Measurements from ENCODE around the gene IRAK2. TPM values are rescaled to one million over a fixed set of nuclear protein-coding genes. Genes with fewer than 3 reads are reported as not detected.

Gene IRAK2
- total RNA-seq, 5 donors from 2014 or later (not counting 1 experiment from before 2014, with no cell fraction given): 2.9 to 5.0 (median 3.7) TPM

DNA sequence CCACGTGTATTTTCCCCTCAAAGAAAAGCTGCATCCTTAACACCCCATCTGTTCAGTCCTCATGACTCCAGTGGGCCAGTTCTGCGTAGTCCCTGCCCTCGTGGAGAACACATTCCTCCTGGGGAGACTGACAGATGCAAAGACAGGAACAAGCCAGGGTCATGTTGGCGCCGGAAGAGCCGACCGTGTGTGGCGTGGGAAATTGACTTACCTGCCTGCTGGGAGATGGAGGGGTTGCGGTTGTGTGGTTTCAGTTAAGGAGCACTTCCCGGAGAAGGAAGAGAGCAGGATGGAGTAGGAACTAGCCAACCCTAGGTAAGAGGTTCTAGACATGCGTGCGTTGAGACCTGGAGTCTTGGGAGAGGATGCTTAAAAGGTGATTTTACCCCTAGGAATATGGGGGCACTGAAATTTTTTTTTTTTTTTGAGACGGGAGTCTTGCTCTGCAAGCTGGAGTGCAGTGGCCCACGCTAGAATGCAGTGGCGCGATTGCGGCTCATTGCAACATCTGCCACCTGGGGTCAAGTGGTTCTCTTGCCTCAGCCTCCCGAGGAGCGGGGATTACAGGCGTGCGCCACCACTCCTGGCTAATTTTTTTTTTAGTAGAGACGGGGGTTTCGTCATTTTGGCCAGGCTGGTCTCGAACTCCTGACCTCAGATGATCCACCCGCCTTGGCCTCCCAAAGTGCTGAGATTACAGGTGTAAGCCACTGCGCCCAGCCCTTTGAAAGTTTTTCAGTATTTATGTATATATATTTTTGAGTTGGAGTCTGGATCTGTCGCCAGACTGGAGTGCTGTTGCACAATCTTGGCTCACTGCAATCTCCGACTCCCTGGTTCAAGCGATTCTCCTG is 21.8 kb upstream of the IRAK2 start:
- Mint-ChIP-seq H3K4me1 (peaks cover 35 to 40% (median 39%) of the 10 kb centered on the region in 3 donors), H3K9me3 (no peaks in the 10 kb centered on the region), H3K27me3 (no peaks in the 10 kb centered on the region), H3K36me3 (peaks cover 14% of the 10 kb centered on the region), H3K27ac (peak overlapping the region; percentile 77 to 93), H3K4me3 (peak overlapping the region; percentile 85 to 88 (median 88))
- Histone ChIP-seq H3K4me1 (ENCODE audit: control insufficient read depth in 1 of 2, extremely low read depth in 1 of 2, insufficient read depth in 2 of 2, low read length in 2 of 2) (peaks cover 15 to 50% of the 10 kb centered on the region in 2 experiments), H3K4me3 (ENCODE audit: control insufficient read depth in 1 of 2, extremely low read depth in 1 of 2, low read length in 1 of 2) (peak overlapping the region; percentile 80 to 92), H3K9me3 (no peaks in the 10 kb centered on the region), H3K36me3 (ENCODE audit: control insufficient read depth in 2 of 2, extremely low read depth in 1 of 2, insufficient read depth in 1 of 2, low read length in 1 of 2) (peaks cover 0 to 8% of the 10 kb centered on the region in 2 donors), H3K27ac (ENCODE audit: low read length) (peak overlapping the region; percentile 86), H3K27me3 (replicated peaks in 1 of 2; ENCODE audit: control insufficient read depth in 2 of 2, extremely low read depth in 1 of 2, insufficient read depth in 2 of 2, low read length in 1 of 2) (no peaks in the 10 kb centered on the region)
- CTCF ChIA-PET: interaction anchor here in 1 of 2 donors (0.6 kb wide), 1 partner anchor 183 kb away, joined by 3 read pairs; no protein-coding TSS in a partner anchor
- DNase-seq (peak in 5 of 35 experiments; percentile 1 to 47 (median 6)), ATAC-seq (replicated peaks in 1 of 4) (no peak)
- WGBS (ENCODE audit: insufficient coverage): 27% methylated on average over 18 of the region's 29 CpGs
- POLR2A ChIA-PET: interaction anchor here (0.6 to 0.7 kb wide), 3 partner anchors 28 to 136 kb away, joined by 5 to 8 read pairs (median 6); no protein-coding TSS in a partner anchor

DNA sequence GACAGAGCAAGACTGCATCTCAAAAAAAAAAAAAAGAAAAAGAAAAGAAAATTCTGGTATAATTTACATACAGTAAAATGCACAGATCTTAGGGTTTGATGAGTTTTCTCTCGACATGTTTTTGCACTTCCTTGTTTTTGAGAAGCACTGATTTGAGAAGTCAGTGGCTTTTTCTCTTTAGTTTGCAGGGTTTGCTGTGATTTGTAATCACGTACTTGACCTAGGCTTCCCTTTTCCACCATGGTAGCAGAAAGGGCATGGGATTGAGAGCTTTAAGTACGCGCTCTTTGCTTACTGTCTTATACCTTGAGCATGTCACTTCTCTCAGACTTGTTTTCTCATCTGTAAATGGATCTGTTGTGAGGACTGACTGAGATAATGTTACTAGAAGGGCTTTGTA is 19.0 kb upstream of the IRAK2 start:
- peaks cover 35 to 46% (median 45%) of the 10 kb centered on the region in 3 donors for H3K4me1 Mint-ChIP-seq
- no peak overlapping the region for H3K27ac ChIP-seq (ENCODE audit: low read length)

DNA sequence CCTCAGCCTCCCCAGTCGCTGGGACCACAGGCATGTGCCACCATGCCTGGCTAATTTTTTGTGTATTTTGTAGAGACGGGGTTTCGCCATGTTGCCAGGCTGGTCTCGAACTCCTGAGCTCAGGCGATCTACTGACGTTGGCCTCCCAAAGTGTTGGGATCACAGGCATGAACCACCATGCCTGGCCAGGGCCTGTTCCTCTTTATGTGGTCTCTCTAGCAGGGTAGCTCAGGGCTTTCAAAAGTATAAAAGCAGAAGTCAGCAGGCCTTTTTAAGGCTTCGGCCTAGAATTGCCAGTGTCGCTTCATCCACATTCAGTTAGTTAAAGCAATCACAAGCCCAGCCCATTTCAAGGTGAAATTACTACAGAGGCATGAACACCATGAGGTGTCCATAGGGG is 15.5 kb upstream of the IRAK2 start:
- H3K27ac ChIP-seq (ENCODE audit: low read length): no peak overlapping the region
- H3K36me3 ChIP-seq (ENCODE audit: control insufficient read depth in 2 of 2, extremely low read depth in 1 of 2, insufficient read depth in 1 of 2, low read length in 1 of 2): peaks cover 3 to 49% of the 10 kb centered on the region in 2 donors
- H3K9me3 ChIP-seq: no peaks in the 10 kb centered on the region
- H3K36me3 Mint-ChIP-seq: peaks cover 43% of the 10 kb centered on the region
- ATAC-seq (replicated peaks in 1 of 4) (no peak), DNase-seq (no peak)
- WGBS (ENCODE audit: insufficient coverage): 87% methylated on average over 7 of the region's 8 CpGs
- no peaks in the 10 kb centered on the region for H3K27me3 Mint-ChIP-seq
- peak overlapping the region in 1 of 2 donors; percentile 44 for H3K27ac Mint-ChIP-seq
- ChIA-PET CTCF (interaction anchor here in 1 of 2 donors (0.6 kb wide), 1 partner anchor 21 kb away, joined by 3 read pairs; no protein-coding TSS in a partner anchor), POLR2A (no interaction called here)
- peaks cover 10 to 25% of the 10 kb centered on the region in 2 experiments for H3K4me1 ChIP-seq (ENCODE audit: control insufficient read depth in 1 of 2, extremely low read depth in 1 of 2, insufficient read depth in 2 of 2, low read length in 2 of 2)
- no peaks in the 10 kb centered on the region for H3K9me3 Mint-ChIP-seq
- H3K27me3 ChIP-seq (replicated peaks in 1 of 2; ENCODE audit: control insufficient read depth in 2 of 2, extremely low read depth in 1 of 2, insufficient read depth in 2 of 2, low read length in 1 of 2): no peaks in the 10 kb centered on the region
- no peak overlapping the region for H3K4me3 Mint-ChIP-seq
- peaks cover 17 to 29% (median 28%) of the 10 kb centered on the region in 3 donors for H3K4me1 Mint-ChIP-seq
- H3K4me3 ChIP-seq (ENCODE audit: control insufficient read depth in 1 of 2, extremely low read depth in 1 of 2, low read length in 1 of 2): no peak overlapping the region

More for the DNA sequence above, 19.0 kb upstream of the IRAK2 start:
- Mint-ChIP-seq H3K9me3 (no peaks in the 10 kb centered on the region), H3K36me3 (peaks cover 31% of the 10 kb centered on the region), H3K4me3 (peak overlapping the region; percentile 53 to 85 (median 63)), H3K27ac (peak overlapping the region; percentile 73 to 83), H3K27me3 (no peaks in the 10 kb centered on the region)
- peaks cover 3 to 29% of the 10 kb centered on the region in 2 donors for H3K36me3 ChIP-seq (ENCODE audit: control insufficient read depth in 2 of 2, extremely low read depth in 1 of 2, insufficient read depth in 1 of 2, low read length in 1 of 2)
- no peaks in the 10 kb centered on the region for H3K9me3 ChIP-seq
- POLR2A ChIA-PET: no interaction called here
- no CpG with 5 or more reads among the region's 4 CpGs for WGBS (ENCODE audit: insufficient coverage)
- DNase-seq (no peak), ATAC-seq (replicated peaks in 1 of 4) (no peak)
- H3K4me1 ChIP-seq (ENCODE audit: control insufficient read depth in 1 of 2, extremely low read depth in 1 of 2, insufficient read depth in 2 of 2, low read length in 2 of 2): peaks cover 15 to 50% of the 10 kb centered on the region in 2 experiments
- CTCF ChIA-PET: interaction anchor here in 1 of 2 donors (0.7 kb wide), 1 partner anchor 289 kb away, joined by 3 read pairs; no protein-coding TSS in a partner anchor
- no peaks in the 10 kb centered on the region for H3K27me3 ChIP-seq (replicated peaks in 1 of 2; ENCODE audit: control insufficient read depth in 2 of 2, extremely low read depth in 1 of 2, insufficient read depth in 2 of 2, low read length in 1 of 2)
- no peak overlapping the region for H3K4me3 ChIP-seq (ENCODE audit: control insufficient read depth in 1 of 2, extremely low read depth in 1 of 2, low read length in 1 of 2)

- Mint-ChIP-seq H3K4me1 (peaks cover 7 to 17% (median 15%) of the 10 kb centered on the region in 3 donors), H3K4me3 (no peak overlapping the region), H3K9me3 (no peaks in the 10 kb centered on the region), H3K27ac (no peak overlapping the region), H3K27me3 (no peaks in the 10 kb centered on the region), H3K36me3 (peaks cover 46% of the 10 kb centered on the region)
- no peak for DNase-seq
- peaks cover 3 to 58% of the 10 kb centered on the region in 2 donors for H3K36me3 ChIP-seq (ENCODE audit: control insufficient read depth in 2 of 2, extremely low read depth in 1 of 2, insufficient read depth in 1 of 2, low read length in 1 of 2)
- ATAC-seq (replicated peaks in 1 of 4): no peak
- ChIA-PET CTCF (interaction anchor here (0.5 to 1.5 kb wide), 3 partner anchors 9 to 28 kb away, joined by 3 to 6 read pairs (median 4); partner anchors contain the start of gene IRAK2 (in 1 of the 2)), POLR2A (interaction anchor here in 1 of 2 donors (0.8 kb wide), 1 partner anchor 16 kb away, joined by 3 read pairs; no protein-coding TSS in a partner anchor)
- H3K9me3 ChIP-seq: no peaks in the 10 kb centered on the region
- no CpG with 5 or more reads among the region's 6 CpGs for WGBS (ENCODE audit: insufficient coverage)
- H3K4me1 ChIP-seq (ENCODE audit: control insufficient read depth in 1 of 2, extremely low read depth in 1 of 2, insufficient read depth in 2 of 2, low read length in 2 of 2): peaks cover 0 to 8% of the 10 kb centered on the region in 2 experiments
- no peak overlapping the region for H3K4me3 ChIP-seq (ENCODE audit: control insufficient read depth in 1 of 2, extremely low read depth in 1 of 2, low read length in 1 of 2)
- H3K27ac ChIP-seq (ENCODE audit: low read length): no peak overlapping the region
- no peaks in the 10 kb centered on the region for H3K27me3 ChIP-seq (replicated peaks in 1 of 2; ENCODE audit: control insufficient read depth in 2 of 2, extremely low read depth in 1 of 2, insufficient read depth in 2 of 2, low read length in 1 of 2)
Observed at GRCh38 chr3:10150987-10151386, 13.7 kb upstream of the IRAK2 start.

GRCh38 chr3:10154335-10155122 is 10.2 kb upstream of the IRAK2 start:
- POLR2A ChIA-PET: interaction anchor here in 1 of 2 donors (0.7 kb wide), 1 partner anchor 107 kb away, joined by 4 read pairs; no protein-coding TSS in a partner anchor

More at GRCh38 chr3:10154335-10155122, 10.2 kb upstream of the IRAK2 start:
- no peak for DNase-seq
- no peak for ATAC-seq (replicated peaks in 1 of 4)
- Mint-ChIP-seq H3K27me3 (no peaks in the 10 kb centered on the region), H3K4me3 (no peak overlapping the region), H3K4me1 (peaks cover 0 to 2% (median 1%) of the 10 kb centered on the region in 3 donors), H3K36me3 (peaks cover 35% of the 10 kb centered on the region), H3K27ac (peak overlapping the region in 1 of 2 donors; percentile 55), H3K9me3 (no peaks in the 10 kb centered on the region)
- Histone ChIP-seq H3K27me3 (replicated peaks in 1 of 2; ENCODE audit: control insufficient read depth in 2 of 2, extremely low read depth in 1 of 2, insufficient read depth in 2 of 2, low read length in 1 of 2) (no peaks in the 10 kb centered on the region), H3K27ac (ENCODE audit: low read length) (no peak overlapping the region), H3K9me3 (no peaks in the 10 kb centered on the region), H3K36me3 (ENCODE audit: control insufficient read depth in 2 of 2, extremely low read depth in 1 of 2, insufficient read depth in 1 of 2, low read length in 1 of 2) (peaks cover 2 to 40% of the 10 kb centered on the region in 2 donors), H3K4me1 (ENCODE audit: control insufficient read depth in 1 of 2, extremely low read depth in 1 of 2, insufficient read depth in 2 of 2, low read length in 2 of 2) (no peaks in the 10 kb centered on the region), H3K4me3 (ENCODE audit: control insufficient read depth in 1 of 2, extremely low read depth in 1 of 2, low read length in 1 of 2) (no peak overlapping the region)
- CTCF ChIA-PET: no interaction called here
- 80% methylated on average over 1 of the region's 14 CpGs for WGBS (ENCODE audit: insufficient coverage)
